B cell (primary cell): ENCODE results near the gene TPSG1.

ENCODE experiments used
- EZH2 ChIP-seq: IDR thresholded peaks from 2 replicates; pipeline ENCODE4 v1.6.1; 2012; ENCODE audit warnings: borderline replicate concordance, low read depth, mild to moderate bottlenecking, moderate library complexity, low read length; ENCODE audit not compliant: insufficient read depth, poor library complexity, severe bottlenecking
- TF ChIP-seq, protein P1 (sequence below): fragments of 200-600 bp; IDR thresholded peaks from one replicate; pipeline ENCODE4 v1.8.0; 2022; ENCODE audit warnings: antibody characterized with exemption, mild to moderate bottlenecking

DNA sequence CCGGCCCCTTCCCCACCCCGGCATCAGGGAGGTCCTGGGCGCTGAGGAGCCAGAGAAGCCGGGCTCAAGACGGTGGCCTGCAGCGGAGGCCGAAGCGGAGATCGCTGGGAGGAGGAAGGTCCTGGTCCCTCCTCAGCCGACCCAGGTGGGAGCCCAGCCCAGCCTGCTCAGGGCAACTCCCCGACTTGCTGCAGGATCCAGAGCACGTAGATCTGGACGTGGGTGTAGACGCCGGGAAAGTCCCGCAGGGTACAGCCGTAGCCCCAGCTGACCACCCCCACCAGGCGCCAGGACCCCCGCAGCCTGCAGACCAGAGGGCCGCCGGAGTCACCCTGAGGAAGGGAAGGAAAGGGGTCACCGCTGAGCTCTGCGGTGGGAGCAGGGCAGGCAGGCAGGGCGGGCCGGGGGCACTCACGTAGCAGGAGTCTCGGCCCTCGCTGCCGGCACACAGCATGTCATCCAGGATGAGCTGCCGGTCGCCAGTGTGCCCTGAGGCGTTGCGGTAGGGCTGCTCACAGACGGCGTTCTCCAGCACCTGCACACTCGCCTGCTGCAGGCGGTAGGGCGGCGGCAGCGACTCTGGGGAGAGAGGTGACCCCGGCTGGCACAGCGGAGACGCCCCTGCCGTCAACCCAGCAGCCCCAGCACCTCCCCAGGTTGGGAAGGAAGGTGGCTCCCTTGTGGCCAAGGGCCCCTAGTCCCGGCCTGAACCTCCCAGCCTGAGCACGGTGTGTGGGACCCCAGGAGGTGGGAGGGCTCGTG is 36.2 kb upstream of the TPSG1 start:
- TF ChIP-seq, protein P1, sequence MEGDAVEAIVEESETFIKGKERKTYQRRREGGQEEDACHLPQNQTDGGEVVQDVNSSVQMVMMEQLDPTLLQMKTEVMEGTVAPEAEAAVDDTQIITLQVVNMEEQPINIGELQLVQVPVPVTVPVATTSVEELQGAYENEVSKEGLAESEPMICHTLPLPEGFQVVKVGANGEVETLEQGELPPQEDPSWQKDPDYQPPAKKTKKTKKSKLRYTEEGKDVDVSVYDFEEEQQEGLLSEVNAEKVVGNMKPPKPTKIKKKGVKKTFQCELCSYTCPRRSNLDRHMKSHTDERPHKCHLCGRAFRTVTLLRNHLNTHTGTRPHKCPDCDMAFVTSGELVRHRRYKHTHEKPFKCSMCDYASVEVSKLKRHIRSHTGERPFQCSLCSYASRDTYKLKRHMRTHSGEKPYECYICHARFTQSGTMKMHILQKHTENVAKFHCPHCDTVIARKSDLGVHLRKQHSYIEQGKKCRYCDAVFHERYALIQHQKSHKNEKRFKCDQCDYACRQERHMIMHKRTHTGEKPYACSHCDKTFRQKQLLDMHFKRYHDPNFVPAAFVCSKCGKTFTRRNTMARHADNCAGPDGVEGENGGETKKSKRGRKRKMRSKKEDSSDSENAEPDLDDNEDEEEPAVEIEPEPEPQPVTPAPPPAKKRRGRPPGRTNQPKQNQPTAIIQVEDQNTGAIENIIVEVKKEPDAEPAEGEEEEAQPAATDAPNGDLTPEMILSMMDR = no peak
- TF ChIP-seq EZH2 = no peak
